Esophagus squamous epithelium (tissue), 5 donors: ENCODE data around the gene TSPAN18. TPM values are rescaled to one million over a fixed set of nuclear protein-coding genes. Genes with fewer than 3 reads are reported as not detected.

Source experiments
- DNase-seq: peaks from one replicate; lab custom pipeline; 2025; lab: John Stamatoyannopoulos, UW
- H3K27ac ChIP-seq, 4 donors: fragments of 200-600 bp; sonication (generic); one replicate each; pipeline ENCODE4 v1.5.1; 2016 to 2019; ENCODE audit warnings: mild to moderate bottlenecking in 1 of 4
- H3K27me3 ChIP-seq, 4 donors: fragments of 200-600 bp; sonication (generic); 1 replicate in 3 of 4; 2 replicates in 1 of 4; pipeline versions ENCODE4 v1.5.1 to v1.6.0; 2017 to 2021; ENCODE audit warnings: antibody characterized with exemption in 1 of 4
- H3K36me3 ChIP-seq, 3 donors: fragments of 200-600 bp; sonication (generic); one replicate each; pipeline ENCODE4 v1.5.1; 2016 to 2019
- H3K4me1 ChIP-seq, 3 donors: fragments of 200-600 bp; sonication (generic); one replicate each; pipeline ENCODE4 v1.5.1; 2017 to 2019
- H3K4me3 ChIP-seq, 4 donors: fragments of 200-600 bp; sonication (generic); 1 replicate in 3 of 4; 2 replicates in 1 of 4; pipeline ENCODE4 v1.5.1; 2016 to 2019; ENCODE audit warnings: mild to moderate bottlenecking in 2 of 4, moderate library complexity in 1 of 4
- H3K9me3 ChIP-seq, 3 donors: fragments of 200-600 bp; sonication (generic); one replicate each; pipeline ENCODE4 v1.5.1; 2016 to 2019
- CTCF ChIP-seq, 6 experiments: fragments of 450-650 bp in 4 of 6; fragments of 200-600 bp in 2 of 6; sonication (generic) in 2 of 6; IDR thresholded peaks; one replicate each; pipeline ENCODE4 v1.5.1; 2016 to 2019; ENCODE audit warnings: antibody characterized with exemption in 6 of 6, mild to moderate bottlenecking in 4 of 6, moderate library complexity in 4 of 6
- POLR2A ChIP-seq, 4 donors: fragments of 450-650 bp; IDR thresholded peaks; one replicate each; pipeline ENCODE4 v1.6.1; 2017; ENCODE audit warnings: antibody characterized with exemption in 4 of 4, mild to moderate bottlenecking in 4 of 4, moderate library complexity in 3 of 4
- WGBS, 2 donors: methylation state at CpG; one replicate each; pipeline ENCODE4 v1.1.5; 2018; 5-methylcytosine and 5-hydroxymethylcytosine counted together
- intact Hi-C: fragments of 100-400 bp; cut with DNase I; formaldehyde crosslinking; loops from one replicate; pipeline ENCODE4 v1.15.0; 2022
- total RNA-seq, 4 donors: library from RNA; depleted of rRNA; stranded (reverse); fragments of >200 nt; gene quantifications; one replicate each; pipeline ENCODE4 v1.1.0, GENCODE V29; 2016
- donor health status: DM: yes; HTN: yes; CAD: no.

TSPAN18 gene
- total RNA-seq, 4 donors from 2014 or later = 0.80 to 4.4 (median 2.0) TPM

GRCh38 chr11:44695169-44695833 lies 31.5 kb upstream of the TSPAN18 start:
- DNase-seq = no peak
- TF ChIP-seq POLR2A (IDR thresholded peaks at IDR 0.05) = no peak
- TF ChIP-seq CTCF (IDR thresholded peaks at IDR 0.05) = no peak
- 68 to 83% methylated on average over 2 to 4 of the region's 4 CpGs for WGBS, 2 donors
- Histone ChIP-seq H3K4me1 (no peaks in the 10 kb centered on the region), H3K27ac (no peak overlapping the region), H3K36me3 (no peaks in the 10 kb centered on the region), H3K27me3 (peaks cover 0 to 8% (median 0%) of the 10 kb centered on the region in 4 donors), H3K9me3 (no peaks in the 10 kb centered on the region), H3K4me3 (no peak overlapping the region)
- intact Hi-C loops = no loop called here

GRCh38 chr11:44698252-44698912 lies 28.4 kb upstream of the TSPAN18 start:
- Histone ChIP-seq H3K4me1 (peaks cover 0 to 7% (median 0%) of the 10 kb centered on the region in 3 donors), H3K27me3 (peaks cover 0 to 8% (median 0%) of the 10 kb centered on the region in 4 donors), H3K36me3 (no peaks in the 10 kb centered on the region), H3K4me3 (no peak overlapping the region), H3K27ac (no peak overlapping the region), H3K9me3 (peaks cover 0 to 4% (median 0%) of the 10 kb centered on the region in 3 donors)
- DNase-seq = no peak
- WGBS, 2 donors = 69% methylated on average over 13 of the region's 13 CpGs
- TF ChIP-seq CTCF (IDR thresholded peaks at IDR 0.05) = no peak
- no peak for TF ChIP-seq POLR2A (IDR thresholded peaks at IDR 0.05)
- intact Hi-C loops = no loop called here

- no peak overlapping the region for H3K27ac ChIP-seq
- 63 to 70% methylated on average over 11 to 12 of the region's 12 CpGs for WGBS, 2 donors
- peaks cover 0 to 7% (median 0%) of the 10 kb centered on the region in 3 donors for H3K4me1 ChIP-seq
- H3K9me3 ChIP-seq = peaks cover 0 to 12% (median 0%) of the 10 kb centered on the region in 3 donors
- H3K4me3 ChIP-seq = no peak overlapping the region
- no peak for DNase-seq
- TF ChIP-seq POLR2A (IDR thresholded peaks at IDR 0.05) (no peak), CTCF (IDR thresholded peaks at IDR 0.05) (no peak)
- H3K36me3 ChIP-seq = no peaks in the 10 kb centered on the region
- peaks cover 0 to 8% (median 0%) of the 10 kb centered on the region in 4 donors for H3K27me3 ChIP-seq
- intact Hi-C loops = no loop called here
These were observed 27.0 kb upstream of the TSPAN18 start for GRCh38 chr11:44699497-44700408.

- intact Hi-C loops = no loop called here
- WGBS, 2 donors = 13 to 49% methylated on average over 1 to 2 of the region's 2 CpGs
- Histone ChIP-seq H3K4me1 (peaks cover 0 to 7% (median 0%) of the 10 kb centered on the region in 3 donors), H3K27me3 (peaks cover 0 to 8% (median 0%) of the 10 kb centered on the region in 4 donors), H3K27ac (no peak overlapping the region), H3K36me3 (no peaks in the 10 kb centered on the region), H3K4me3 (no peak overlapping the region), H3K9me3 (peaks cover 0 to 12% (median 0%) of the 10 kb centered on the region in 3 donors)
- TF ChIP-seq POLR2A (IDR thresholded peaks at IDR 0.05) (no peak), CTCF (IDR thresholded peaks at IDR 0.05) (no peak)
- no peak for DNase-seq
These were observed 25.5 kb upstream of the TSPAN18 start for GRCh38 chr11:44701276-44701675.
